Measurements from ENCODE around the gene TMED10.

The TMED10 gene

GRCh38 chr14:75092698-75093097 is 83.7 kb downstream of the TMED10 start:
- TF ChIP-seq ZNF473 (tag by site-specific recombination; IDR thresholded peaks at IDR 0.05): no peak
- peak; percentile 28; the same call in 1 of the 2 replicates for TF ChIP-seq ZIC2 (tag by site-specific recombination; IDR thresholded peaks at IDR 0.05)
- no peak overlapping the region for H3K4me3 ChIP-seq (ENCODE audit: low read depth, low read length)
- POLR2A ChIA-PET: no interaction called here
- no peaks in the 10 kb centered on the region for H3K9me3 ChIP-seq (ENCODE audit: control insufficient read depth, insufficient read depth, low read depth, low read length)
- H3K4me1 ChIP-seq (ENCODE audit: control insufficient read depth, insufficient read depth, low read length): no peaks in the 10 kb centered on the region
- peaks cover 65 to 77% of the 10 kb centered on the region in 2 experiments for H3K36me3 ChIP-seq (ENCODE audit: control insufficient read depth in 2 of 2, insufficient read depth in 1 of 2, low read length in 2 of 2)
- CTCF ChIA-PET: interaction anchor here (0.7 to 7.5 kb wide), 2 partner anchors 146 to 399 kb away, joined by 3 to 66 read pairs; no protein-coding TSS in a partner anchor
- no peak overlapping the region for H3K27ac ChIP-seq (ENCODE audit: extremely low read depth, low read depth, low read length)

- POLR2A ChIA-PET: interaction anchor here (0.6 kb wide), 1 partner anchor 168 kb away, joined by 3 read pairs; the partner anchor contains the start of gene RPS6KL1
- CTCF ChIA-PET: interaction anchor here (0.7 to 7.5 kb wide), 3 partner anchors 116 to 231 kb away, joined by 3 to 86 read pairs (median 66); no protein-coding TSS in a partner anchor
- no peak overlapping the region for H3K27ac ChIP-seq (ENCODE audit: extremely low read depth, low read depth, low read length)
- no peaks in the 10 kb centered on the region for H3K4me1 ChIP-seq (ENCODE audit: control insufficient read depth, insufficient read depth, low read length)
- peaks cover 65 to 77% of the 10 kb centered on the region in 2 experiments for H3K36me3 ChIP-seq (ENCODE audit: control insufficient read depth in 2 of 2, insufficient read depth in 1 of 2, low read length in 2 of 2)
- H3K4me3 ChIP-seq (ENCODE audit: low read depth, low read length): no peak overlapping the region
- TF ChIP-seq ZNF121 (tag by site-specific recombination; IDR thresholded peaks at IDR 0.05): no peak
- no peak for TF ChIP-seq ZNF239 (tag by site-specific recombination; IDR thresholded peaks at IDR 0.05)
- no peak for TF ChIP-seq ZNF843 (tag by site-specific recombination; IDR thresholded peaks at IDR 0.05)
- TF ChIP-seq ZNF664 (tag by site-specific recombination; IDR thresholded peaks at IDR 0.05): no peak
- TF ChIP-seq ZNF670 (tag by site-specific recombination; IDR thresholded peaks at IDR 0.05; ENCODE audit: low read depth): no peak
- no peak for TF ChIP-seq ZNF26 (tag by site-specific recombination; IDR thresholded peaks at IDR 0.05)
- no peak for TF ChIP-seq ZNF174 (tag by site-specific recombination; IDR thresholded peaks at IDR 0.05)
- TF ChIP-seq ZNF202 (tag by site-specific recombination; IDR thresholded peaks at IDR 0.05; ENCODE audit: borderline replicate concordance): no peak
- no peak for TF ChIP-seq ZNF133 (tag by site-specific recombination; IDR thresholded peaks at IDR 0.05)
- TF ChIP-seq ZNF114 (tag by site-specific recombination; IDR thresholded peaks at IDR 0.05): no peak
- TF ChIP-seq SP7 (tag by site-specific recombination; IDR thresholded peaks at IDR 0.05): no peak
- TF ChIP-seq ZNF391 (tag by site-specific recombination; IDR thresholded peaks at IDR 0.05; ENCODE audit: borderline replicate concordance, low read depth): no peak
- no peak for TF ChIP-seq ZNF692 (tag by site-specific recombination; IDR thresholded peaks at IDR 0.05)
- H3K9me3 ChIP-seq (ENCODE audit: control insufficient read depth, insufficient read depth, low read depth, low read length): no peaks in the 10 kb centered on the region
Measured at GRCh38 chr14:75091251-75091650, 85.2 kb downstream of the TMED10 start.

- TF ChIP-seq ZBTB7A (tag by site-specific recombination; IDR thresholded peaks at IDR 0.05; ENCODE audit: low read depth): no peak
- TF ChIP-seq ZNF610 (tag by site-specific recombination; IDR thresholded peaks at IDR 0.05; ENCODE audit: borderline replicate concordance): no peak
- Histone ChIP-seq H3K4me3 (ENCODE audit: low read depth, low read length) (no peak overlapping the region), H3K27ac (ENCODE audit: extremely low read depth, low read depth, low read length) (no peak overlapping the region), H3K4me1 (ENCODE audit: control insufficient read depth, insufficient read depth, low read length) (no peaks in the 10 kb centered on the region), H3K36me3 (ENCODE audit: control insufficient read depth in 2 of 2, insufficient read depth in 1 of 2, low read length in 2 of 2) (peaks cover 63 to 75% of the 10 kb centered on the region in 2 experiments), H3K9me3 (ENCODE audit: control insufficient read depth, insufficient read depth, low read depth, low read length) (no peaks in the 10 kb centered on the region)
- CTCF ChIA-PET: interaction anchor here (1.2 to 7.5 kb wide), 4 partner anchors 16 to 230 kb away, joined by 3 to 86 read pairs (median 42); no protein-coding TSS in a partner anchor
- POLR2A ChIA-PET: interaction anchor here (0.6 kb wide), 1 partner anchor 167 kb away, joined by 3 read pairs; the partner anchor contains the start of gene RPS6KL1
Measured at GRCh38 chr14:75090353-75090752, 86.1 kb downstream of the TMED10 start.
